WTC11 (cell line): ENCODE measurements around the gene UNC79.

Experiments
- FOXP1 ChIP-seq: sonication (generic); formaldehyde crosslinking; IDR thresholded peaks from 2 replicates; pipeline ENCODE4 v1.8.0; 2022; ENCODE audit warnings: missing genetic modification reagents, mild to moderate bottlenecking, moderate library complexity, borderline replicate concordance
- NR3C1 ChIP-seq: sonication (generic); formaldehyde crosslinking; conservative IDR thresholded peaks from 2 replicates; pipeline ENCODE4 v1.8.1; 2023; ENCODE audit warnings: low read depth, mild to moderate bottlenecking, missing genetic modification reagents
- OVOL2 ChIP-seq: fragments of 250-450 bp; sonication (Bioruptor Pico); IDR thresholded peaks from 2 replicates; pipeline ENCODE4 v1.9.0; 2021; ENCODE audit warnings: mild to moderate bottlenecking, borderline replicate concordance
- SP1 ChIP-seq: sonication (generic); formaldehyde crosslinking; conservative IDR thresholded peaks from 2 replicates; pipeline ENCODE4 v1.8.1; 2022; ENCODE audit warnings: missing genetic modification reagents
- TEAD4 ChIP-seq: sonication (generic); formaldehyde crosslinking; IDR thresholded peaks from 2 replicates; pipeline ENCODE4 v1.8.0; 2022; ENCODE audit warnings: mild to moderate bottlenecking, missing genetic modification reagents
- TF ChIP-seq, protein P1 (sequence below): sonication (generic); formaldehyde crosslinking; conservative IDR thresholded peaks from 2 replicates; pipeline ENCODE4 v1.8.1; 2022; ENCODE audit warnings: mild to moderate bottlenecking, missing genetic modification reagents
- TF ChIP-seq, protein P2 (sequence below): fragments of 200-600 bp; IDR thresholded peaks from 2 replicates; pipeline ENCODE4 v1.8.0; 2022; ENCODE audit warnings: antibody characterized with exemption
- TF ChIP-seq, protein P3 (sequence below): sonication (generic); formaldehyde crosslinking; IDR thresholded peaks from 2 replicates; pipeline ENCODE4 v1.8.1; 2023; ENCODE audit warnings: mild to moderate bottlenecking, moderate library complexity, missing genetic modification reagents
- TF ChIP-seq, protein P4 (sequence below): sonication (generic); formaldehyde crosslinking; IDR thresholded peaks from 2 replicates; pipeline ENCODE4 v1.8.1; 2023; ENCODE audit warnings: mild to moderate bottlenecking, missing genetic modification reagents, moderate library complexity
- TF ChIP-seq, protein P5 (sequence below): sonication (generic); formaldehyde crosslinking; IDR thresholded peaks from 2 replicates; pipeline ENCODE4 v1.8.1; 2023; ENCODE audit warnings: mild to moderate bottlenecking, missing genetic modification reagents, moderate library complexity

DNA sequence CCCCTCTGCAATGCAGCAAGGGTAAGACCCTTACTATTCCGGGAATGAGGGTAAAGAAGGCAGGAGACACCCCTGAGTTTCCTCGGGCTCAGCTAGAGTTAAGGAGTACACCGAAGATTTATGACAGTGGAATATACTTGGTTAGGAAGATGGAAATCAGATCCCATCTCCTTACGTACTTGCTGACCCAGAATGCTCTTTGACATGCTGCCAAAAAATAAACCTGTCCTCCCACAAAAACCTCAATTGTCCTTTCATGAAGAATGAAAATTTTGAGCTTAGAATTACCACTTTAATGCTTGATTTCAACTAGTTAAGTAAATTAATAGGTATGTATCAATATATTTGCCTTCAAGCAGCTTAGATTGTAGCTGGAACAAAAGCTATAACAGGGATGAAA, 258.1 kb downstream of the UNC79 start:
- TF ChIP-seq, protein P1, sequence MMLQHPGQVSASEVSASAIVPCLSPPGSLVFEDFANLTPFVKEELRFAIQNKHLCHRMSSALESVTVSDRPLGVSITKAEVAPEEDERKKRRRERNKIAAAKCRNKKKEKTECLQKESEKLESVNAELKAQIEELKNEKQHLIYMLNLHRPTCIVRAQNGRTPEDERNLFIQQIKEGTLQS (CRISPR knock-in tag): no peak
- TF ChIP-seq FOXP1 (CRISPR knock-in tag): no peak
- no peak for TF ChIP-seq NR3C1
- TF ChIP-seq, protein P2, sequence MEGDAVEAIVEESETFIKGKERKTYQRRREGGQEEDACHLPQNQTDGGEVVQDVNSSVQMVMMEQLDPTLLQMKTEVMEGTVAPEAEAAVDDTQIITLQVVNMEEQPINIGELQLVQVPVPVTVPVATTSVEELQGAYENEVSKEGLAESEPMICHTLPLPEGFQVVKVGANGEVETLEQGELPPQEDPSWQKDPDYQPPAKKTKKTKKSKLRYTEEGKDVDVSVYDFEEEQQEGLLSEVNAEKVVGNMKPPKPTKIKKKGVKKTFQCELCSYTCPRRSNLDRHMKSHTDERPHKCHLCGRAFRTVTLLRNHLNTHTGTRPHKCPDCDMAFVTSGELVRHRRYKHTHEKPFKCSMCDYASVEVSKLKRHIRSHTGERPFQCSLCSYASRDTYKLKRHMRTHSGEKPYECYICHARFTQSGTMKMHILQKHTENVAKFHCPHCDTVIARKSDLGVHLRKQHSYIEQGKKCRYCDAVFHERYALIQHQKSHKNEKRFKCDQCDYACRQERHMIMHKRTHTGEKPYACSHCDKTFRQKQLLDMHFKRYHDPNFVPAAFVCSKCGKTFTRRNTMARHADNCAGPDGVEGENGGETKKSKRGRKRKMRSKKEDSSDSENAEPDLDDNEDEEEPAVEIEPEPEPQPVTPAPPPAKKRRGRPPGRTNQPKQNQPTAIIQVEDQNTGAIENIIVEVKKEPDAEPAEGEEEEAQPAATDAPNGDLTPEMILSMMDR: no peak
- TF ChIP-seq OVOL2: no peak
- TF ChIP-seq SP1 (CRISPR knock-in tag): no peak
- TF ChIP-seq, protein P3, sequence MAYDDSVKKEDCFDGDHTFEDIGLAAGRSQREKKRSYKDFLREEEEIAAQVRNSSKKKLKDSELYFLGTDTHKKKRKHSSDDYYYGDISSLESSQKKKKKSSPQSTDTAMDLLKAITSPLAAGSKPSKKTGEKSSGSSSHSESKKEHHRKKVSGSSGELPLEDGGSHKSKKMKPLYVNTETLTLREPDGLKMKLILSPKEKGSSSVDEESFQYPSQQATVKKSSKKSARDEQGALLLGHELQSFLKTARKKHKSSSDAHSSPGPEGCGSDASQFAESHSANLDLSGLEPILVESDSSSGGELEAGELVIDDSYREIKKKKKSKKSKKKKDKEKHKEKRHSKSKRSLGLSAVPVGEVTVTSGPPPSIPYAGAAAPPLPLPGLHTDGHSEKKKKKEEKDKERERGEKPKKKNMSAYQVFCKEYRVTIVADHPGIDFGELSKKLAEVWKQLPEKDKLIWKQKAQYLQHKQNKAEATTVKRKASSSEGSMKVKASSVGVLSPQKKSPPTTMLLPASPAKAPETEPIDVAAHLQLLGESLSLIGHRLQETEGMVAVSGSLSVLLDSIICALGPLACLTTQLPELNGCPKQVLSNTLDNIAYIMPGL (CRISPR knock-in tag): no peak
- TF ChIP-seq, protein P4, sequence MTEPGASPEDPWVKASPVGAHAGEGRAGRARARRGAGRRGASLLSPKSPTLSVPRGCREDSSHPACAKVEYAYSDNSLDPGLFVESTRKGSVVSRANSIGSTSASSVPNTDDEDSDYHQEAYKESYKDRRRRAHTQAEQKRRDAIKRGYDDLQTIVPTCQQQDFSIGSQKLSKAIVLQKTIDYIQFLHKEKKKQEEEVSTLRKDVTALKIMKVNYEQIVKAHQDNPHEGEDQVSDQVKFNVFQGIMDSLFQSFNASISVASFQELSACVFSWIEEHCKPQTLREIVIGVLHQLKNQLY (CRISPR knock-in tag): no peak
- TF ChIP-seq TEAD4 (CRISPR knock-in tag): no peak
- TF ChIP-seq, protein P5, sequence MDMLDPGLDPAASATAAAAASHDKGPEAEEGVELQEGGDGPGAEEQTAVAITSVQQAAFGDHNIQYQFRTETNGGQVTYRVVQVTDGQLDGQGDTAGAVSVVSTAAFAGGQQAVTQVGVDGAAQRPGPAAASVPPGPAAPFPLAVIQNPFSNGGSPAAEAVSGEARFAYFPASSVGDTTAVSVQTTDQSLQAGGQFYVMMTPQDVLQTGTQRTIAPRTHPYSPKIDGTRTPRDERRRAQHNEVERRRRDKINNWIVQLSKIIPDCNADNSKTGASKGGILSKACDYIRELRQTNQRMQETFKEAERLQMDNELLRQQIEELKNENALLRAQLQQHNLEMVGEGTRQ: no peak
